GM23338 (cell line): ENCODE measurements around the gene PTPN13. TPM values are rescaled to one million over a fixed set of nuclear protein-coding genes. Genes with fewer than 3 reads are reported as not detected.

ENCODE experiments used
- ATAC-seq: fragments of 200-7000 bp; cut with Tn5 transposase; 3 replicates; pipeline ENCODE4 v1.9.1; 2020
- DNase-seq: peaks from one replicate; pipeline ENCODE4 v3.0.0-alpha.2; 2015; ENCODE audit warnings: low spot score
- H2AFZ ChIP-seq: fragments of 200-600 bp; sonication (generic); 2 replicates; pipeline ENCODE4 v1.8.0; 2016; ENCODE audit warnings: antibody characterized with exemption, mild to moderate bottlenecking, moderate library complexity
- H3F3A ChIP-seq: fragments of 200-600 bp; sonication (generic); replicated peaks from 2 replicates; pipeline ENCODE4 v1.8.0; 2017; ENCODE audit warnings: antibody characterized with exemption, mixed run types, low read depth
- H3K27ac ChIP-seq: fragments of 200-600 bp; sonication (generic); 2 replicates; pipeline ENCODE4 v1.6.1; 2016; ENCODE audit warnings: low read depth
- H3K27me3 ChIP-seq: fragments of 200-600 bp; sonication (generic); 2 replicates; pipeline ENCODE4 v1.8.0; 2016; ENCODE audit warnings: mild to moderate bottlenecking, mixed run types, moderate library complexity; ENCODE audit not compliant: insufficient read depth
- H3K36me3 ChIP-seq: fragments of 200-600 bp; sonication (generic); 2 replicates; pipeline ENCODE4 v1.8.0; 2016; ENCODE audit warnings: mild to moderate bottlenecking; ENCODE audit not compliant: insufficient read depth
- H3K4me1 ChIP-seq: fragments of 200-600 bp; sonication (generic); 2 replicates; pipeline ENCODE4 v1.8.0; 2016; ENCODE audit warnings: mild to moderate bottlenecking, moderate library complexity; ENCODE audit not compliant: insufficient read depth
- H3K4me2 ChIP-seq: fragments of 200-600 bp; sonication (generic); 2 replicates; pipeline ENCODE4 v1.7.1; 2017; ENCODE audit warnings: mixed run types
- H3K4me3 ChIP-seq: fragments of 200-600 bp; sonication (generic); 2 replicates; pipeline ENCODE4 v1.6.1; 2016; ENCODE audit warnings: mixed run types
- H3K79me2 ChIP-seq: fragments of 200-600 bp; sonication (generic); replicated peaks from 2 replicates; pipeline ENCODE4 v1.8.0; 2017; ENCODE audit warnings: mild to moderate bottlenecking; ENCODE audit not compliant: insufficient read depth
- H3K9me2 ChIP-seq: fragments of 200-600 bp; sonication (generic); 2 replicates; pipeline ENCODE4 v1.8.0; 2017; ENCODE audit not compliant: insufficient read depth
- H4K20me1 ChIP-seq: fragments of 200-600 bp; sonication (generic); replicated peaks from 2 replicates; pipeline ENCODE4 v1.8.0; 2017; ENCODE audit warnings: mild to moderate bottlenecking; ENCODE audit not compliant: insufficient read depth
- H3K27ac Mint-ChIP-seq: 2 replicates; pipeline ENCODE4 v1.8.0; 2020; ENCODE audit warnings: inconsistent platforms, mild to moderate bottlenecking, moderate library complexity, mixed read lengths
- H3K27me3 Mint-ChIP-seq: 3 replicates; pipeline ENCODE4 v1.8.0; 2022; ENCODE audit warnings: low read depth, mild to moderate bottlenecking, moderate library complexity, mixed read lengths, inconsistent platforms; ENCODE audit not compliant: insufficient read depth, poor library complexity
- H3K36me3 Mint-ChIP-seq: 3 replicates; pipeline ENCODE4 v1.8.0; 2021; ENCODE audit warnings: low read depth, mild to moderate bottlenecking, inconsistent platforms, moderate library complexity, mixed read lengths
- H3K4me1 Mint-ChIP-seq: 3 replicates; pipeline ENCODE4 v1.8.0; 2020; ENCODE audit warnings: mild to moderate bottlenecking, inconsistent platforms, mixed read lengths
- H3K4me3 Mint-ChIP-seq: 3 replicates; pipeline ENCODE4 v1.8.0; 2021; ENCODE audit warnings: moderate library complexity, mild to moderate bottlenecking, inconsistent platforms, mixed read lengths
- H3K9me3 Mint-ChIP-seq: 3 replicates; pipeline ENCODE4 v1.8.0; 2020; ENCODE audit warnings: moderate library complexity, mild to moderate bottlenecking, inconsistent platforms, mixed read lengths
- CREB1 ChIP-seq: fragments of 250-450 bp; sonication (Bioruptor Pico); IDR thresholded peaks from 2 replicates; pipeline ENCODE4 v1.5.0; 2020; ENCODE audit warnings: low read depth, mild to moderate bottlenecking, moderate library complexity
- CTCF ChIP-seq, 2 experiments: fragments of 200-600 bp in 1 of 2; sonication (generic) in 1 of 2; conservative IDR thresholded peaks; 2 replicates each; pipeline versions ENCODE4 v1.5.1 to v1.6.1; 2016 to 2017; ENCODE audit warnings: antibody characterized with exemption in 2 of 2, low read depth in 2 of 2, mild to moderate bottlenecking in 2 of 2, moderate library complexity in 1 of 2
- ETS1 ChIP-seq: IDR thresholded peaks from 2 replicates; pipeline ENCODE4 v1.6.1; 2016; ENCODE audit warnings: antibody characterized with exemption
- EZH2 ChIP-seq: fragments of 200-600 bp; sonication (generic); IDR thresholded peaks from one replicate; pipeline ENCODE4 v1.8.0; 2017; ENCODE audit warnings: antibody characterized with exemption, mild to moderate bottlenecking, low read depth; ENCODE audit not compliant: unreplicated experiment
- EZH2phosphoT487 ChIP-seq: fragments of 200-600 bp; sonication (generic); IDR thresholded peaks from one replicate; pipeline ENCODE4 v1.8.1; 2018; ENCODE audit warnings: antibody characterized with exemption; ENCODE audit not compliant: unreplicated experiment
- JUNB ChIP-seq: IDR thresholded peaks from one replicate; pipeline ENCODE4 v1.6.1; 2016; ENCODE audit warnings: antibody characterized with exemption; ENCODE audit not compliant: unreplicated experiment
- NANOG ChIP-seq: IDR thresholded peaks from 2 replicates; pipeline ENCODE4 v1.6.1; 2016; ENCODE audit warnings: antibody characterized with exemption, borderline replicate concordance
- POLR2AphosphoS5 ChIP-seq: IDR thresholded peaks from 2 replicates; pipeline ENCODE4 v1.6.1; 2016; ENCODE audit warnings: antibody characterized with exemption, low read depth
- REST ChIP-seq: IDR thresholded peaks from one replicate; pipeline ENCODE4 v1.6.1; 2018; ENCODE audit warnings: antibody characterized with exemption; ENCODE audit not compliant: unreplicated experiment
- STAT1 ChIP-seq: IDR thresholded peaks from one replicate; pipeline ENCODE4 v1.6.1; 2016; ENCODE audit warnings: antibody characterized with exemption; ENCODE audit not compliant: unreplicated experiment
- ZNF114 ChIP-seq: fragments of 250-450 bp; sonication (Bioruptor Pico); IDR thresholded peaks from 2 replicates; pipeline ENCODE4 v1.5.0; 2020; ENCODE audit warnings: mild to moderate bottlenecking, moderate library complexity
- ZNF331 ChIP-seq: fragments of 250-450 bp; sonication (Bioruptor Pico); IDR thresholded peaks from 2 replicates; pipeline ENCODE4 v1.5.0; 2020; ENCODE audit warnings: low read depth, mild to moderate bottlenecking, moderate library complexity
- ZNF462 ChIP-seq: fragments of 250-450 bp; sonication (Bioruptor Pico); IDR thresholded peaks from 2 replicates; pipeline ENCODE4 v1.5.0; 2020; ENCODE audit warnings: mild to moderate bottlenecking, moderate library complexity
- polyA plus RNA-seq: library from polyadenylated mRNA; unstranded; fragments of >200 nt; fragmentation: Nextera tagmentation; extraction: Ambion mirVana; gene quantifications from 2 replicates; pipeline ENCODE4 v1.2.1, GENCODE V29; 2016
- total RNA-seq: library from RNA; depleted of rRNA; stranded (reverse); fragments of >200 nt; shearing (Covaris generic); gene quantifications from 2 replicates; pipeline ENCODE4 v1.2.3, GENCODE V29; 2014

PTPN13 gene
- total and polyA plus RNA-seq, 2 experiments from 2014 or later: 12.6 to 49.9 TPM

GRCh38 chr4:86626066-86626465 is 32.0 kb downstream of the PTPN13 start:
- no peaks in the 10 kb centered on the region for H3K36me3 Mint-ChIP-seq
- no peak overlapping the region for H3K27ac ChIP-seq
- H2AFZ ChIP-seq: no peak overlapping the region
- no peaks in the 10 kb centered on the region for H3K9me3 Mint-ChIP-seq
- no peaks in the 10 kb centered on the region for H3K27me3 ChIP-seq
- TF ChIP-seq POLR2AphosphoS5 (no peak), ZNF462 (CRISPR knock-in tag) (no peak), ZNF331 (no peak), JUNB (no peak), STAT1 (no peak), EZH2phosphoT487 (no peak), ETS1 (no peak), NANOG (no peak), CREB1 (CRISPR knock-in tag) (no peak), ZNF114 (CRISPR knock-in tag) (no peak), CTCF (conservative IDR thresholded peaks at IDR 0.05; ENCODE audit: low read depth in 2 of 2) (no peak), EZH2 (no peak), REST (no peak)
- H3K4me2 ChIP-seq: no peak overlapping the region
- H3K4me1 ChIP-seq: no peaks in the 10 kb centered on the region; the same call in 1 of the 2 replicates
- H3K4me3 ChIP-seq: no peak overlapping the region
- H3K27me3 Mint-ChIP-seq: no peaks in the 10 kb centered on the region
- H3F3A ChIP-seq: no peaks in the 10 kb centered on the region
- peaks cover 29% of the 10 kb centered on the region for H3K4me1 Mint-ChIP-seq
- H3K79me2 ChIP-seq: peaks cover 47% of the 10 kb centered on the region
- DNase-seq: no peak
- H3K27ac Mint-ChIP-seq: peak overlapping the region; percentile 34; the same call in 1 of the 2 replicates
- H3K36me3 ChIP-seq: no peaks in the 10 kb centered on the region
- H4K20me1 ChIP-seq: peaks cover 7% of the 10 kb centered on the region; the same call in 1 of the 2 replicates
- H3K4me3 Mint-ChIP-seq: no peak overlapping the region
- no peaks in the 10 kb centered on the region for H3K9me2 ChIP-seq
- no peak for ATAC-seq
